NT2/D1 (cell line): Measurements from ENCODE around the gene KIDINS220.

Source experiments
- SUZ12 ChIP-seq: IDR thresholded peaks from 2 replicates; pipeline ENCODE4 v1.6.1; 2011; ENCODE audit not compliant: insufficient read length, insufficient read depth; ENCODE audit errors: extremely low read depth
- YY1 ChIP-seq: IDR thresholded peaks from 2 replicates; pipeline ENCODE4 v1.6.1; 2011; ENCODE audit not compliant: insufficient read length, insufficient read depth
- ZNF274 ChIP-seq: IDR thresholded peaks from 2 replicates; pipeline ENCODE4 v1.6.1; 2011; ENCODE audit warnings: mild to moderate bottlenecking, low read depth, low read length

- TF ChIP-seq YY1 (no peak), SUZ12 (no peak), ZNF274 (no peak)
Measured at GRCh38 chr2:8740136-8740535, 97.3 kb downstream of the KIDINS220 start.
